DND-41 (cell line): ENCODE results near the gene PDIA5.

Experiments used
- CTCF ChIP-seq: IDR thresholded peaks from 2 replicates; pipeline ENCODE4 v1.5.1; 2012; ENCODE audit warnings: borderline replicate concordance, low read length, moderate library complexity, mild to moderate bottlenecking; ENCODE audit not compliant: poor library complexity, severe bottlenecking; ENCODE audit errors: extremely low read depth
- EZH2 ChIP-seq: IDR thresholded peaks from 3 replicates; pipeline ENCODE4 v1.6.1; 2012; ENCODE audit warnings: borderline replicate concordance, low read depth, mild to moderate bottlenecking, moderate library complexity, low read length, inconsistent platforms; ENCODE audit not compliant: severe bottlenecking

DNA sequence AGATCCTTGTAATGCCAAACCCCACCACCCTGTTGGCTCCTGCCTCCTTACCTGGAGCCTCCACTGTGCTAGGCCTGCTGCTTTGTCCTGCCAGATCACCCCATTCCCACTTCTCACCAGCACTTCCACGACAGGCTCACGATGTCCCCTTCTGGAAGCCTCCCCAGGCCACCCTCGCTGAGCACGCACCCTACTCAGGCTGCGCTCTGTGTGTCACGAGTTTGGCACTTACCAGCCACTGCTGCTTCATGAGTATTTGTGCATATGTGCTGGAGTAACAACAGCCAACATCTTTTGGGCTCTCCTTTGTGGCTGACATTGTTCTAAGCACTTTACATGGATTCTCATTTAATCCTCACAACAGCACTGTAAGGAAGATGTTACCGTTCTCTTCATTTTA, 58.1 kb downstream of the PDIA5 start:
- TF ChIP-seq CTCF (no peak), EZH2 (no peak)
